GM18873 (cell line): ENCODE results near the gene CCDC178.

ENCODE experiments used
- ATAC-seq: cut with Tn5 transposase; IDR thresholded peaks from one replicate; pipeline ENCODE4 v1.9.1; 2021; ENCODE audit warnings: mild to moderate bottlenecking, moderate library complexity, moderate number of reproducible peaks; ENCODE audit not compliant: unreplicated experiment, low FRiP score

CCDC178 gene

GRCh38 chr18:33135951-33136660, 304.4 kb downstream of the CCDC178 start:
- no peak for ATAC-seq

DNA sequence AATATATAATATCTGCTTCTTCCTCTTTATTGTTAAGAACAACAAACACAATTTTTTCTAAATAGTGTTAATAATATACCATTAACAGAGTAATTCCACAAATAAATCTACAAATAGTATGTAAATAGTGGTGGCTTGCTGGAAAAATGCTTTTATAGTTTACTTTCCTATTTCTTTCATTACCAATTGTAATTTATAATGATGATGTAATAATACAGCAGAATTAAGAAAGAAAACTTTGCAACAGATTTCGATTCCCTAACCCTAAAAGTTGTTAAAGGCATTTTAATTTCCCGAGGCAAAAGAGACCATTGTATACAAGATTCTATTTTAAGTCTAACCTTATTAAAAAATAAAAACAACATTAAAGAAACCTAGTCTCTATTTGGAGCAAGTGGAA, 307.9 kb downstream of the CCDC178 start:
- no peak for ATAC-seq

- ATAC-seq: no peak
These were observed 311.9 kb downstream of the CCDC178 start for GRCh38 chr18:33128581-33128980.

GRCh38 chr18:33123862-33124518, 316.5 kb downstream of the CCDC178 start:
- no peak for ATAC-seq

DNA sequence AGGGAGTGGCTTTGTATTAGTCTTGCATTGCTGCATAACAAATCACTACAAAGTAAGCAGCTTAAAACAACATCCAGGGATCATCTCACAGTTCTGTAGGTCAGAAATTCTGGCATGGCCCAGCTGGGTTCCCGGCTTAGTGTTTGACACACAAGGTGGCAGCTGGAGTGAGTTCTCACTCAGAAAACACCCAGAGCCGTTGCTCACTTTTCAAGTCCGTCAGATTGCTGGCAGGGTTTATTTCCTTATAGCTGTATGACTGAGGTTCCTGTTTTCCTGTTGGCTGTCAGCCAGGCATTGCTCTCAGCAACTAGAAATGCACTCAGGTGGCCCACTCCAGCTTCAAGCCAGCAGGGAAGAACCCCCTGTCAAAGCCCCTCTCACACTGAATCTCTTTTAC, 324.1 kb downstream of the CCDC178 start:
- ATAC-seq: no peak

DNA sequence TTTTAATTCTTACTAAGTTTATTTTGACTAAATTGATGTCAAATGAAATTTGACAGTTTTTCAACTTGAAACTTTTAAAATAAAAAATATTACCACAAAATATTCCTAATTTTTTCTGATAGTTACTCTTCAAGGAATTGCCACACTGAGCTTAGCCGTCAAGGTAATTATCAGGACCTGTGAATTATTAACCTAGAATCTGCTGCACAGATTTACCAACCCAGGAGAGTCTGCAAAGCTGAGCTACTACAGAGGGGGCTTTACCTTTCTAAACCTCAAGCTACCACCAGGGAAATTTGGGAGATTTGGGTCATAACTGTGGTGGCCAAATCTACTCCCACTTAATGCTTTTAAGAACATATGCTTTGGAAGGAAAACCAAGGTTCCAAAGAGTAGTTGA, 324.6 kb downstream of the CCDC178 start:
- no peak for ATAC-seq

- no peak for ATAC-seq
These were observed 325.0 kb downstream of the CCDC178 start for GRCh38 chr18:33115476-33115875.

GRCh38 chr18:33114749-33115148, 325.8 kb downstream of the CCDC178 start:
- ATAC-seq: no peak

DNA sequence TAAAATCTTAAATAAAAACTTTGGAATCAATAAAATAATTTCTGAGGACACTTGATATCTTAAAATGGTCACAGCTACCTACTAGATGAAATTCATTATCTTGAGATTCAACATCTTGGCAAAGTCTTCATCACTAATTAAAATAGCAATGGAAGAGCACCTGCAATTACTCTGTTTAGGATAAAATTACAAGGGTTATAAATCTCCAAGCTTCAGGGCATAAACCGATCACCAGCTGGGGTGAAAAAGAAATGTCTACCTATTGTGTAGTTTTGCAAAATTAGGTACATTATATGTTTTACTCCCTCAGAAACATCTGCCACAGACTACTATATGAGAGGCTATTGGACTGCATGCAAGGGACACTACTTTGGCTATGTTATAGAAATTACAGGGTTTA, 327.1 kb downstream of the CCDC178 start:
- no peak for ATAC-seq

DNA sequence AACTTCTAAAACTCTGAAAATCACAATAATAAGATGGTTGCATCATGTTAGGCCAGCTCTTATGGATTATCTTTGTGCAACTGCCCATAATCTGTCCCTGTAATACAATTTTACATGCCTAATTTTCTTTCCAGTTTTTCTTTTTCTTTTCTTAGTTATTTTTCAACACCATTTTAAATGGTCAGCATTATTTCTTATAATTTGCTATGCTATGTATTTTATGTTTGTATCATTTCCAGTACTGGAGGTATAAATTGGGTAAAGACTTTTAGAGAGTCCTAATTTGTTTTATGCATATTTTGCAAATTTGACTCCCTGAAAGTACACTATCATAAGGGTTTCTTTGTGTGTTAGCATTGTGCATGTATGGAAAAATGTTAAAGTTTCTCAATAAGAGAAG, 333.0 kb downstream of the CCDC178 start:
- no peak for ATAC-seq

- ATAC-seq: no peak
These were observed 339.2 kb downstream of the CCDC178 start for GRCh38 chr18:33101316-33101715.

DNA sequence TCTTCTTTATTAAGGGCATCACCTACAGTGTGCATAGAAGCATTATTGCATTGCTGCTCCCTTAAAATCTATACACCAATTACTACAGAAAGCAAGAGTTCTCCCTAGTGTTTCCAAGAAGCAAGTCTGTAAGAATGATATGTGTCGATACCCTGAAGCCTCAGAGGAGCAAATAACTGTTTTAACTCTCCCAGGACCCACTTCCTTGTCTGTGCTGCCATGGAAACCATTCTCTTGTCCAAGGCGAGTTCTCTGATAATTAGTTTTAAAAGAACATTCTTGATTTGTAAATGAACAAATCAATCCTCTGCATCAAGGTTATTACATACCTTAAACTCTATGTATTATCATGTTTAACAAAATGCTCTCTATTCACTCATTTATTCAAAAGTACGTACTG, 340.9 kb downstream of the CCDC178 start:
- no peak for ATAC-seq

GRCh38 chr18:33097126-33097525, 343.4 kb downstream of the CCDC178 start:
- no peak for ATAC-seq

DNA sequence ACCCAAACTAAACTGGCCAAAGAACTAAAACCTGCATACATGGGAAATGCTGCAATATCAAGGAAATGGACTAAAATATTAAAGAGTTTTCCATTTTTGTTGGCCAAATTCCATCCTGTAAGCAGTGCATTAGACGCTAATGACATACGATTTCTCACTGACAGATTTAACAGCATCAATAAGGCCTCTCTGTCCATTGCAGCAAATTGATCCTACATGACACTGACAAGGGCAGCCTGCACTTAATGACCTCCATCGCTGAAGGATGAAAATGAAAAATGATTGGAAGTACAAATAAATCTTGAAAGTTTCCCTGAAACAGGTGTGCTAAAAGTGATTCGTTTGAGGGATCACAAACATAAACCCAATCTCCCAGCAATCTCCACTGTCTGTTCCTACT, 350.1 kb downstream of the CCDC178 start:
- no peak for ATAC-seq

GRCh38 chr18:33076601-33077000, 363.9 kb downstream of the CCDC178 start:
- ATAC-seq: no peak

- no peak for ATAC-seq
These were observed 366.4 kb downstream of the CCDC178 start for GRCh38 chr18:33074125-33074524.

DNA sequence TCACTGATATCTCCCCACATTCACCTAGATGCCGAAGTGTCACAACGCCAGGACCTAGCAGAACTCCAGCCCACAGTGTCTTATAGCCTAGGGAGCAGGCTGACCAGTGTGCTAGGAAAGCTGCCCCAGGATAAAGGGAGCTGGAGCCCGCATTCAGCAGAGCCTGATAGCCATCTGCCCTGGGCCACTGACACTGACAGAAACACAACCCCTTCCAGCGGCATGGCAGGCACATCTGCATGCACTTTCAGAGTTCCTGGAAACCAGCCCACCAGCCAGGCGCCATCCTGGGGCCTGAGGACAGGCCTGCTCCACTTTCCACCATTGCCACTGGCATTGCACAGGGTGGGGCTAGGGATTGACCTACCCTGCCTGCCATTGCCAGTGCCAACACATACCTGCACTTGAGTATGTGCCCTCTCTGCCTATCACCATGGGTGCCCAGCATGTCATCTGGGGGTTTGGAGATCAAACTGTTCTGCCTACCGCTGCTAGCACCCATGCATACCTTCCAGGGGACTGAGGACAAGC, 377.6 kb downstream of the CCDC178 start:
- ATAC-seq: no peak

- no peak for ATAC-seq
These were observed 387.6 kb downstream of the CCDC178 start for GRCh38 chr18:33052886-33053285.

- no peak for ATAC-seq
These were observed 389.1 kb downstream of the CCDC178 start for GRCh38 chr18:33051407-33051806.

DNA sequence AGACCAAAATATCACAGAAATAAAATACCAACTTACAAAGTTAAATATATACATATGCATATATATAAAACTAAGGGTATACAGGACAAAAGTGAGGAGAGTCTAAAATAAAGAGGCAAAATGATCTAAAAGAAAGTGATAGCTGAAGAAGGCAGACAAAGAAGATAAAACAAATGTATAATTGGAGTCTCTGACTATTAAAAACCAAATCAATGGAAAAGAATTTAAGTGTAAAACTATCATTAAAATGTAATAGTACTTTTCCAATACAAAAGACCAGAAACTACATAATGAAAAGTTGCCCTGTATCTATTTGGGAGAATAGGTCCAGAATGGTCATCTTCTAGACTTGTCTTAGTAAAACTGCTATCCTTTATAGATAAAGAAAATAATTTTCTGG, 400.3 kb downstream of the CCDC178 start:
- no peak for ATAC-seq

- no peak for ATAC-seq
These were observed 405.6 kb downstream of the CCDC178 start for GRCh38 chr18:33034945-33035344.

- ATAC-seq: no peak
These were observed 406.3 kb downstream of the CCDC178 start for GRCh38 chr18:33034212-33034611.
